Esophagus (tissue), 2 donors: ENCODE measurements around the gene TMEM121. TPM values are rescaled to one million over a fixed set of nuclear protein-coding genes. Genes with fewer than 3 reads are reported as not detected.
"Not testable (repeated sequence)": the region's sequence is repeated elsewhere in the genome, so short reads cannot be mapped to it uniquely, and the experiment has no call there.

ENCODE experiments used
- H3K27ac ChIP-seq, 2 donors: one replicate each; pipeline ENCODE4 v1.5.1; 2013; ENCODE audit warnings: low read depth in 2 of 2, mild to moderate bottlenecking in 2 of 2, inconsistent platforms in 1 of 2, low read length in 1 of 2, moderate library complexity in 1 of 2
- H3K27me3 ChIP-seq, 2 donors: one replicate each; pipeline ENCODE4 v1.6.1; 2013; ENCODE audit warnings: low read length in 2 of 2, control low read depth in 1 of 2, mild to moderate bottlenecking in 1 of 2; ENCODE audit not compliant: insufficient read depth in 2 of 2, control insufficient read depth in 1 of 2
- H3K36me3 ChIP-seq, 2 donors: one replicate each; pipeline ENCODE4 v1.6.1; 2013; ENCODE audit warnings: low read length in 1 of 2; ENCODE audit not compliant: control insufficient read depth in 2 of 2, insufficient read depth in 2 of 2
- H3K4me1 ChIP-seq, 2 donors: one replicate each; pipeline ENCODE4 v1.6.1; 2013; ENCODE audit warnings: low read length in 1 of 2; ENCODE audit not compliant: control insufficient read depth in 2 of 2, insufficient read depth in 2 of 2
- H3K4me3 ChIP-seq, 2 donors: one replicate each; pipeline ENCODE4 v1.5.1; 2013; ENCODE audit warnings: low read length in 2 of 2, mild to moderate bottlenecking in 2 of 2, low read depth in 1 of 2, moderate library complexity in 1 of 2
- H3K9me3 ChIP-seq, 2 donors: one replicate each; pipeline ENCODE4 v1.6.1; 2013; ENCODE audit warnings: mild to moderate bottlenecking in 2 of 2, low read depth in 1 of 2, low read length in 1 of 2, moderate library complexity in 1 of 2; ENCODE audit not compliant: control insufficient read depth in 2 of 2, insufficient read depth in 1 of 2
- WGBS, 2 donors: extraction: QIAGEN DNeasy Blood & Tissue Kit; methylation state at CpG; one replicate each; pipeline ENCODE4 v1.1.7; 2013; 5-methylcytosine and 5-hydroxymethylcytosine counted together
- polyA plus RNA-seq, 2 donors: library from polyadenylated mRNA; stranded (reverse); fragments of 200-250 nt; gene quantifications; one replicate each; pipeline ENCODE4 v1.2.3, GENCODE V29; 2013
- donor health status: healthy with polysubstance abuse.
- donor health status: Bipolar disorder and iron deficiency.

Gene TMEM121
- polyA plus RNA-seq, 2 donors, result 0.29 to 1.3 TPM

DNA sequence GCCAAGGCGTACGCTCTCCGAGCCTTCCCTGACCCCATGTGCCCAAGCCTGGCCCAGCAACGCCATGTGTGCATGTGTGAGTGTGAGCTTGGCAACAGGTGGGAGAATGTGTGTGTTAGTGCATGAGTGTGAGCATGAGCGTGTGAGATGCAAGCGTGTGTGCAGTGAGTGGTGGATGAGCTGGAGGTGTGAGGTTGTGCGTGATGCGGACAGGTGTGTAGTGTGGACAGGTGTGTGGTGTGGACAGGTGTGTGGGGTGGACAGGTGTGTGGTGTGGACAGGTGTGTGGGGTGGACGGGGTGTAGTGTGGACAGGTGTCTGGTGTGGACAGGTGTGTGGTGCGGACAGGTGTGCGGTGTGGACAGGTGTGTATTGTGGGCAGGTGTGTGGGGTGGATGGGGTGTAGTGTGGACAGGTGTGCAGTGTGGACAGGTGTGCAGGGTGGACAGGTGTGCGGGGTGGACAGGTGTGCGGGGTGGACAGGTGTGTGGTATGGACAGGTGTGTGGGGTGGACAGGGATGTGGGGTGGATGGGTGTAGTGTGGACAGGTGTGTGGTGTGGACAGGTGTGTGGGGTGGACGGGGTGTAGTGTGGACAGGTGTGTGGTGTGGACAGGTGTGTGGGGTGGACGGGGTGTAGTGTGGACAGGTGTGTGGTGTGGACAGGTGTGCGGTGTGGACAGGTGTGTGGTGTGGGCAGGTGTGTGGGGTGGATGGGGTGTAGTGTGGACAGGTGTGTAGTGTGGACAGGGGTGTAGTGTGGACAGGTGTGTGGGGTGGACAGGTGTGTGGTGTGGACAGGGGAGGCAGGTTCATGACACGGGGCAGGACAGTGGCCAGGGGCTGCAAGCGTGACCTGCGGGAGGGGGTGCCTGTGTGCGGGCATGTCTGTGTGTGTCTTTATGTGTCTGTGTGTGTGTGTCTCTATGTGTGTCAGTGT, 41.1 kb downstream of the TMEM121 start:
- H3K4me1 ChIP-seq, H3K9me3 ChIP-seq, H3K4me3 ChIP-seq, H3K27ac ChIP-seq, H3K36me3 ChIP-seq, H3K27me3 ChIP-seq: not testable (repeated sequence)
- 84 to 90% methylated on average over 20 of the region's 20 CpGs for WGBS, 2 donors

DNA sequence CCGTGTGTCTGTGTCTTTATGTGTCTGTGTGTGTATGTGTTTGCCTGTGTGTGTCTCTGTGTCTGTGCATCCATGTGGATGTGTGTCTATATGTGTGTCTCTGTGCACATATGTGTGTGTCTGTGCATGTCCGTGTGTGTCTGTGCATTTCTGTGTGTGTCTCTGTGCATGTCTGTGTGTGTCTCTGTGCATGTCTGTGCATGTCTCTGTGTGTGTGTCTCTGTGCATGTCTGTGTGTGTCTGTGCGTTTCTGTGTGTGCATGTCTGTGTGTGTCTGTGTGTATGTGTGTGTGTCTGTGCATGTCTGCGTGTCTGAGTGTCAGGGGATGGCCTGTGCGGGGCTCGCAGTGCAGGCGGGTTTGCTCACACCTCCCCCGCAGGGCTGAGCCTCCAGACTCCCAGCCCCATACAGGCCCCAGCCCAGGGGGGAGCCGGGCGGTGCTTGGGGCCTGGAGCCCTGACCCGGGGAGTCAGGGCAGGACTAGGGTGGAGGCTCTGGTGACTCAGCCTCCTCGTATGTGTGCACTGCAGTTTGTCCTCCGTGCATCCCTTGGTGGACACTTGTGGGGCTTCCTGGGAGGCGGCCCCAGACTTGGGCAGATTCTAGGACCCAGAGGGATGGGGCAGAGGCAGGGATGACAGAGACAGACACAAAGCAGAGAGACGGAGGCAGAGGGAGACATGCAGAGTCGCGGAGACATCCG, 41.9 kb downstream of the TMEM121 start:
- H3K27ac ChIP-seq, H3K27me3 ChIP-seq, H3K36me3 ChIP-seq, H3K4me1 ChIP-seq, H3K4me3 ChIP-seq, H3K9me3 ChIP-seq: not testable (repeated sequence)
- WGBS, 2 donors, result 33 to 56% methylated on average over 8 to 17 of the region's 18 CpGs

DNA sequence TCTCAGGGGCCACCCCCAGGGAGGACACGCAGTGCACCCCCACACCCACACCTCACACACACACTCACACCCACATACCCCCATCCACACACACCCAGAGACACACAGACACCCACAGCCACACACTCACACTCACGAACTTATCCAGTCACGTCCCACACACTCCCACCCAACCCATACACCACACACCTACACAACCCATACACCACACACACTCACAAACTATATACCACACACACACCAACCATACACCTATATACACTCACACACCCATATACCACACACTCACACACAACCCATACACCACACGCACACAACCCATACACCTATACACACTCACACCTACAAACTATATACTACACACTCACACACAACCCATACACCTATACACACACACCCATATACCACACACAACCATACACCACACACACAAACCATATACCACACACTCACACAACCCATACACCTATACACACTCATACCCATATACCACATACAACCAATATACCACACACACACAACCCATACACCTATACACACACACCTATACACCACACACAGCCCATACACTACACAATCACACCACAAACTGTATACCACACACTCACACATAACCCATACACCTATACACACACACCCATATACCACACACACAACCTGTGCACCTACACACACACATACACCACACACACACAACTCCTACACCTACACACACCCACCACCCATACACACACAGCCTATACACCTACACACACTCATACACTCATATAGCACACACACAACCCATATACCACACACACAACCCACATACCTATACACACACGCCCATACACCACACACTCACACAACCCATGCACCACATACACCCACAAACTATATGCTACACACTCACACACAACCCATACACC, 42.7 kb downstream of the TMEM121 start:
- Histone ChIP-seq H3K4me3 (no peak overlapping the region), H3K27ac (no peak overlapping the region), H3K27me3 (no peaks in the 10 kb centered on the region), H3K4me1 (no peaks in the 10 kb centered on the region), H3K36me3 (no peaks in the 10 kb centered on the region), H3K9me3 (peaks cover 0 to 2% of the 10 kb centered on the region in 2 donors)
- WGBS, 2 donors, result 90 to 93% methylated on average over 2 to 4 of the region's 5 CpGs

DNA sequence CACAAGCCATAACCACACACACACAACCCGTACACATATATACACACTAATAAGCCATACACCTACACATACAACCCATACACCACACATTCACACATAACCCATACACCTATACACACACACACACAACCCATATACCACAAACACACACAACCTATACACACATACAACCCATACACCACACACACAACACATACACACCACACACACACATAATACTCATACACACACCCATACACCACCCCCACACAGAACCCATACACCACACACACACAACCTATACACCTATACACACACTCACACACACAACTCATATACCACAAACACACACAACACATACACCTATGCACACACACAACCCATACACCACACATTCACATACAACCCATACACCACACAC, 44.1 kb downstream of the TMEM121 start:
- 93 to 94% methylated on average over 1 of the region's 1 CpG for WGBS, 2 donors
- Histone ChIP-seq H3K4me3 (no peak overlapping the region), H3K27me3 (no peaks in the 10 kb centered on the region), H3K4me1 (no peaks in the 10 kb centered on the region), H3K36me3 (no peaks in the 10 kb centered on the region), H3K27ac (no peak overlapping the region), H3K9me3 (peaks cover 0 to 2% of the 10 kb centered on the region in 2 donors)

DNA sequence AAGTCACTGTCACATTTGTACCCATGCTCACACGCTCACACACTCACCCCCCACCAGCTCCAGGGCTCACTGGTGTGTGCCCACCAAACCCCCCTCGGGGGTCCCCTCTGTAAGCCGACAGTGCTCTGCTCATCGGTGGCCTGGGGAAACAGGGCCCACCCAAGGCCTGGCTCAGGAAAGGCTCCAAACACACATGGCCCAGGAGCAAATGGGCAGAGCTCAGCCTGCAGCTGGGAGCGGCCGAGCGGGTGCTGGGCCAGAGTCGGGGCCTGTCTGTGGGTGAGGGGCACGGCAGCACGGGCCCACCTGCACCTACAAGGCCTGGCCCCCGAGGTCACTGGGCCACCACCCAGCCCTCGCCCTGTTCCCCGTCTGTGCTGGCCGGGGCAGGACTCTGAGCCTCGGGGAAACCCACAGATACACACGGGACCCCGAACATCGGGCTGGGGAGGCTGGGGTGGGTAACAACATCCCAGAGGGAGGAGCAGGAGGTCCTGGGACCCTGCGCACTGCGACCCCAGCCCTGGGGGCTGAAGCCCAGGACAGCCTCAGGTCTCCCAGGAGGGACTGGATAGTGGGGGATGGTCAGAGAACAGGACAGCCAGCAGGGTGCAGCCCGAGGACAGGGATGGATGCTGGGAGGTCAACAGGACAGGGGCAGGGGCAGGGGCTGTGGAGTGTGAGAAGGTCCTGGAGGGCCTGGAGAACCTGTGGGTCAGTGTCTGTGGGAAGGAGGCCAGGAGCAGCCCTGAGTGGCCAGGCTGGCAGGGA, 45.0 kb downstream of the TMEM121 start:
- H3K9me3 ChIP-seq, H3K4me3 ChIP-seq, H3K4me1 ChIP-seq, H3K36me3 ChIP-seq, H3K27ac ChIP-seq, H3K27me3 ChIP-seq: not testable (repeated sequence)
- WGBS, 2 donors, result 74 to 82% methylated on average over 10 to 21 of the region's 21 CpGs

DNA sequence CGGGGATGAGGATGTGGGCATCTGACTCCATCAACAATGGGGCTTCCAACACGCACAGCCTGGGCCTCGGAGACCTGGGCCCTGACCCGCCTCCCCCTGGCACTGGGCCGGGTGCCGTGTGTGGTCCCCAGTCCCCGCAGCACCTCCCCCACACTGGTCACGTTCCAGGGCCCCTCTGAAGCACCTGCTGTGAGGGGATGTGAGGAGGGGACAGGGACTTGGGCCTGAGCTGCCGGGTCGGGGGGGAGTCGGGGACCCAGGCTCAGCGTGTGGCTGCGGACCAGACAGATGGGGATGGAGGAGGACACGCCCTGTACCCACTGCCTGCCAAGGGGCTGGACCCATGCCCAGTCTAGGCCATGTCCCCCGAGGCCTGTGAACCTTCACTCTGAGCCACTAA, 45.7 kb downstream of the TMEM121 start:
- 40% methylated on average over 7 of the region's 15 CpGs; no CpG with 5 or more reads in 1 of the 2 donors for WGBS, 2 donors
- not testable (repeated sequence) for H3K9me3 ChIP-seq, H3K36me3 ChIP-seq, H3K4me3 ChIP-seq, H3K27ac ChIP-seq, H3K27me3 ChIP-seq, H3K4me1 ChIP-seq

DNA sequence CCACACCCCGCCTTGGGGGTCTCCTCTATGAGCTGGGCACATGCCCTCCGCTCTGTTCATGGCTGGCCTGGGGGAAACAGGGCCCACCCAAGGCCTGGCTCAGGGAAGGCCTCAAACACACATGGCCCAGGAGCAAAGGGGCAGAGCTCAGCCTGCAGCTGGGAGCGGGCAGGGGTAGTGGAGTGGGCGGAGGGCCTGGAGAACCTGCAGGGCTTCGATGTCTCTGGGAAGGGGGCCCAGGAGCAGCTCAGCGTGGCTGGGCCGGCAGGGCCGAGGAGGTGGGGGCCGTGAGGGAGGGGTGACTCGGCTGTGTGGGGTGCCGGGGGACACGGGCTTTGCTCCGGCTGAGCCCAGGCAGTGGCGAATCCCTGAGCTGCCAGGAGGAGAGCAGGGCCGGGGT, 47.5 kb downstream of the TMEM121 start:
- not testable (repeated sequence) for H3K27me3 ChIP-seq, H3K4me1 ChIP-seq, H3K27ac ChIP-seq, H3K9me3 ChIP-seq, H3K36me3 ChIP-seq, H3K4me3 ChIP-seq
- 86 to 88% methylated on average over 6 to 13 of the region's 15 CpGs for WGBS, 2 donors

DNA sequence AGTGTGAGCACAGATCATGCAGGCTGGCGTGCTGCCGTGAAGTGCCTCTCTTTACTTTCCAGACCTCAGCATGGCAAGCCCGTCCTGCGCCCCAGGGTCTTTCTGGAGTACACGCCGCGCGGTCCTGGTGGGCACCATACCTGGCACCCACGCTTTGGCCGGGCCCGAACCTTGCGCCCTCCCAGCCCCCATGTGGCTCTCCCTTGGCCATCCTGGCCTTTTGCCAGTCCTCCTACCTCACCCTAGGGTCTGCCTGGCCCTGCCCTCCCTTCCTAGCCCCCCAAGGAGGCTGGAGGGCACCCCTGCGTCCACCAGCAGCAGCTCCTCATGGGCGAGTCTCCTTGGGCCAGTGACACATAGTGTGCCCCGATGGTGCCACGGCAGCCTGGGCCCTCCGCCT, 48.0 kb downstream of the TMEM121 start:
- H3K27ac ChIP-seq, H3K4me3 ChIP-seq, H3K27me3 ChIP-seq, H3K36me3 ChIP-seq, H3K4me1 ChIP-seq, H3K9me3 ChIP-seq: not testable (repeated sequence)
- WGBS, 2 donors, result 97% methylated on average over 2 of the region's 17 CpGs; no CpG with 5 or more reads in 1 of the 2 donors
